HCT116 (cell line): ENCODE measurements around the gene CPNE4. TPM values are rescaled to one million over a fixed set of nuclear protein-coding genes. Genes with fewer than 3 reads are reported as not detected.

ENCODE experiments used
- ATAC-seq: fragments of 200-7000 bp; cut with Tn5 transposase; 2 replicates; pipeline ENCODE4 v1.9.1; 2020; ENCODE audit warnings: mild to moderate bottlenecking, moderate library complexity
- BruUV-seq: library from RNA; stranded (reverse); fragments of 400-500 nt; replicated peaks from 2 replicates; lab custom pipeline; 2021; lab: Mats Ljungman, UMichigan
- CTCF ChIA-PET: fragments of 300-600 bp; sonication (Branson Sonifier 250); formaldehyde crosslinking; loops from one replicate; lab custom pipeline; 2021; ENCODE audit warnings: antibody characterized with exemption; lab: Charles Lee
- POLR2A ChIA-PET: fragments of 300-600, 350-600 bp; sonication (Branson Sonifier 250); formaldehyde crosslinking; loops from one replicate; lab custom pipeline; 2021; ENCODE audit warnings: antibody characterized with exemption; lab: Charles Lee
- RAD21 ChIA-PET, 2 experiments: fragments of 300-600 bp; sonication (Branson Sonifier 250); formaldehyde crosslinking; loops; one replicate each; lab custom pipeline; 2023; ENCODE audit warnings: low total read pairs in 2 of 2; ENCODE audit not compliant: uncharacterized antibody in 2 of 2, unreplicated experiment in 2 of 2, low non-redundant PET in 1 of 2; lab: Charles Lee
- DNase-seq: peaks from one replicate; pipeline ENCODE4 v3.0.0-alpha.2; 2010; ENCODE audit warnings: low read depth, low spot score
- H2AFZ ChIP-seq: fragments of 200-600 bp; shearing (Covaris generic), sonication (generic); 2 replicates; pipeline ENCODE4 v1.6.1; 2017; ENCODE audit warnings: low read depth, mixed run types, mixed read lengths, antibody characterized with exemption, low read length; ENCODE audit not compliant: poor library complexity, severe bottlenecking
- H3K27ac ChIP-seq: 2 replicates; pipeline ENCODE4 v1.5.1; 2012; ENCODE audit warnings: low read depth, low read length
- H3K27me3 ChIP-seq: fragments of 200-600 bp; sonication (generic); 2 replicates; pipeline ENCODE4 v1.6.1; 2016; ENCODE audit warnings: mixed run types, low read length, mixed read lengths; ENCODE audit not compliant: insufficient read depth
- H3K36me3 ChIP-seq, 2 experiments: fragments of 200-500 bp in 1 of 2; fragments of 200-600 bp in 1 of 2; sonication (Bioruptor generic) in 1 of 2; sonication (generic) in 1 of 2; 2 replicates each; pipeline versions ENCODE4 v1.5.1 to v1.6.1; 2014 to 2016; ENCODE audit warnings: low read length in 2 of 2, inconsistent platforms in 1 of 2, mixed read lengths in 1 of 2, mixed run types in 1 of 2; ENCODE audit not compliant: insufficient read depth in 2 of 2, control insufficient read depth in 1 of 2
- H3K4me1 ChIP-seq, 2 experiments: fragments of 200-600 bp in 1 of 2; sonication (generic) in 1 of 2; 2 replicates each; pipeline versions ENCODE4 v1.5.1 to v1.6.1; 2012 to 2017; ENCODE audit warnings: low read length in 2 of 2, inconsistent platforms in 1 of 2, mild to moderate bottlenecking in 1 of 2, mixed read lengths in 1 of 2, mixed run types in 1 of 2, moderate library complexity in 1 of 2; ENCODE audit not compliant: insufficient read depth in 2 of 2, control insufficient read depth in 1 of 2
- H3K4me2 ChIP-seq: fragments of 200-600 bp; sonication (generic); 2 replicates; pipeline ENCODE4 v1.6.1; 2017; ENCODE audit warnings: mixed run types, low read length, mixed read lengths
- H3K4me3 ChIP-seq, 2 experiments: fragments of 200-600 bp in 1 of 2; sonication (generic) in 1 of 2; replicated peaks in 1 of 2; 2 replicates each; pipeline ENCODE4 v1.5.1; 2011 to 2016; ENCODE audit warnings: low read length in 2 of 2, control low read depth in 1 of 2, low read depth in 1 of 2, mild to moderate bottlenecking in 1 of 2, mixed read lengths in 1 of 2, mixed run types in 1 of 2
- H3K79me2 ChIP-seq: fragments of 200-600 bp; sonication (generic); 2 replicates; pipeline ENCODE4 v1.6.1; 2017; ENCODE audit warnings: mild to moderate bottlenecking, mixed run types, low read length, moderate library complexity, mixed read lengths; ENCODE audit not compliant: insufficient read depth
- H3K9ac ChIP-seq: fragments of 200-600 bp; sonication (generic); 2 replicates; pipeline ENCODE4 v1.6.1; 2016; ENCODE audit warnings: low read length, mixed read lengths
- H3K9me2 ChIP-seq: fragments of 200-600 bp; sonication (generic), shearing (Covaris generic); 2 replicates; pipeline ENCODE4 v1.6.1; 2017; ENCODE audit warnings: mixed run types, mild to moderate bottlenecking, moderate library complexity; ENCODE audit not compliant: insufficient read depth
- H3K9me3 ChIP-seq, 2 experiments: fragments of 200-500 bp in 1 of 2; fragments of 200-600 bp in 1 of 2; sonication (Bioruptor generic) in 1 of 2; sonication (generic) in 1 of 2; 2 replicates each; pipeline ENCODE4 v1.6.1; 2014 to 2017; ENCODE audit warnings: low read length in 2 of 2, mixed read lengths in 2 of 2, inconsistent platforms in 1 of 2, low read depth in 1 of 2, mild to moderate bottlenecking in 1 of 2, mixed run types in 1 of 2, moderate library complexity in 1 of 2; ENCODE audit not compliant: control insufficient read depth in 1 of 2, insufficient read depth in 1 of 2
- H4K20me1 ChIP-seq: fragments of 200-600 bp; sonication (generic), shearing (Covaris generic); 2 replicates; pipeline ENCODE4 v1.6.1; 2017; ENCODE audit warnings: mixed run types, mild to moderate bottlenecking, moderate library complexity; ENCODE audit not compliant: insufficient read depth
- ATF3 ChIP-seq: IDR thresholded peaks from 2 replicates; pipeline ENCODE4 v1.6.1; 2012
- CBX3 ChIP-seq: IDR thresholded peaks from 2 replicates; pipeline ENCODE4 v1.6.1; 2012; ENCODE audit warnings: low read depth
- CEBPB ChIP-seq: IDR thresholded peaks from 2 replicates; pipeline ENCODE4 v1.6.1; 2012; ENCODE audit warnings: low read depth
- CTCF ChIP-seq, 3 experiments: fragments of 200-600 bp in 1 of 3; sonication (generic) in 1 of 3; IDR thresholded peaks in 2 of 3; conservative IDR thresholded peaks in 1 of 3; 2 replicates each; pipeline ENCODE4 v1.5.1; 2012 to 2017; ENCODE audit warnings: low read depth in 2 of 3, low read length in 2 of 3, antibody characterized with exemption in 1 of 3, borderline replicate concordance in 1 of 3, control low read depth in 1 of 3, mild to moderate bottlenecking in 1 of 3, mixed read lengths in 1 of 3, mixed run types in 1 of 3, moderate library complexity in 1 of 3; ENCODE audit not compliant: insufficient read depth in 1 of 3
- EZH2 ChIP-seq: fragments of 200-600 bp; sonication (generic); IDR thresholded peaks from 2 replicates; pipeline ENCODE4 v1.6.1; 2017; ENCODE audit warnings: antibody characterized with exemption, mixed run types
- EZH2phosphoT487 ChIP-seq: fragments of 200-600 bp; IDR thresholded peaks from 2 replicates; pipeline ENCODE4 v1.6.1; 2018; ENCODE audit warnings: antibody characterized with exemption, borderline replicate concordance
- FOSL1 ChIP-seq: IDR thresholded peaks from 2 replicates; pipeline ENCODE4 v1.6.1; 2012; ENCODE audit warnings: low read depth
- JUND ChIP-seq: IDR thresholded peaks from 2 replicates; pipeline ENCODE4 v1.6.1; 2012
- POLR2A ChIP-seq: IDR thresholded peaks from 2 replicates; pipeline ENCODE4 v1.7.0; 2011; ENCODE audit warnings: borderline replicate concordance; ENCODE audit not compliant: insufficient read depth, insufficient read length; ENCODE audit errors: extremely low read depth
- POLR2AphosphoS5 ChIP-seq: IDR thresholded peaks from 2 replicates; pipeline ENCODE4 v1.6.1; 2011; ENCODE audit warnings: mild to moderate bottlenecking, low read depth, low read length, moderate library complexity
- RAD21 ChIP-seq: IDR thresholded peaks from 2 replicates; pipeline ENCODE4 v1.6.1; 2012; ENCODE audit warnings: low read depth, mild to moderate bottlenecking
- TCF7L2 ChIP-seq: IDR thresholded peaks from 2 replicates; pipeline ENCODE4 v1.7.0; 2011; ENCODE audit warnings: borderline replicate concordance, inconsistent platforms; ENCODE audit not compliant: insufficient read depth, insufficient read length; ENCODE audit errors: extremely low read depth
- YY1 ChIP-seq: IDR thresholded peaks from 2 replicates; pipeline ENCODE4 v1.6.1; 2011; ENCODE audit warnings: low read length, low read depth, moderate library complexity, mild to moderate bottlenecking; ENCODE audit not compliant: insufficient replicate concordance; ENCODE audit errors: extremely low read depth
- ZFX ChIP-seq: fragments of 450-650 bp; IDR thresholded peaks from 2 replicates; pipeline ENCODE4 v1.6.1; 2017
- ZNF274 ChIP-seq: fragments of 200-500 bp; sonication (Bioruptor generic); IDR thresholded peaks from 2 replicates; pipeline ENCODE4 v1.6.1; 2014; ENCODE audit warnings: mild to moderate bottlenecking, low read depth, low read length, inconsistent platforms
- intact Hi-C: fragments of 100-400 bp; cut with micrococcal nuclease; formaldehyde crosslinking; loops from 2 replicates; pipeline ENCODE4 v1.10.0; 2022
- total RNA-seq: library from RNA; stranded (reverse); gene quantifications from one replicate; pipeline ENCODE4 v1.2.1, GENCODE V29; 2021; ENCODE audit not compliant: unreplicated experiment
- TF ChIP-seq, protein P1 (sequence below): IDR thresholded peaks from 2 replicates; pipeline ENCODE4 v1.6.1; 2012

CPNE4 gene
- total RNA-seq, 1 experiment from 2014 or later, result not detected

- no peaks in the 10 kb centered on the region for H4K20me1 ChIP-seq
- no peak overlapping the region for H3K9ac ChIP-seq
- CTCF ChIA-PET, result no interaction called here
- H3K9me3 ChIP-seq, result no peaks in the 10 kb centered on the region
- H2AFZ ChIP-seq, result no peak overlapping the region
- H3K4me3 ChIP-seq, result no peak overlapping the region
- POLR2A ChIA-PET, result no interaction called here
- ATAC-seq (no peak), DNase-seq (no peak)
- H3K79me2 ChIP-seq, result no peaks in the 10 kb centered on the region
- no peaks in the 10 kb centered on the region for H3K4me1 ChIP-seq
- RAD21 ChIA-PET, result no interaction called here
- H3K9me2 ChIP-seq, result no peaks in the 10 kb centered on the region
- no peak overlapping the region for H3K27ac ChIP-seq
- no TSS peak for BruUV-seq
- no peak overlapping the region for H3K4me2 ChIP-seq
- H3K27me3 ChIP-seq, result peaks cover 17% of the 10 kb centered on the region; the same call in 1 of the 2 replicates
- intact Hi-C loops, result no loop called here
- TF ChIP-seq CEBPB (no peak), ZNF274 (no peak)
- H3K36me3 ChIP-seq, result no peaks in the 10 kb centered on the region
Observed at GRCh38 chr3:132033471-132033870, 1.3 kb downstream of the CPNE4 start.

DNA sequence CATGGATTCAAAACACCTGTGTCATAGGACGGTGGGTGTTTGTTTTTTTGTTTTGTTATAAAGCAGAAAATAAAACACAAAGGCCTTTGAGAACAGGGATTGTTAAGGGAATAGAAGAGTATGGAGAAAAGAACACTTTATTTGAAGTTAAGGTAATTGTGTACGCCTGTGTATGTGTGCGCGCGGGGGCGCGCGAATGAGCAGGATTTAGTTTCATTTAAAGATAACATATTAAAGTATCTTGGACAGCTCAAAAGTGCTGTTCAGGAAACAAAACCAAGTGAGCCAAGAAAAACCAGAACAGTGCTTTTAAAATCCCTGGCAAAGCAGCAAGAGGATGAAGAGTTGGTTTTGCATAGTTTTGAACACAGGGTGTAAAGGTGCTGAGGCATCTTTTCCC is 1.9 kb downstream of the CPNE4 start:
- BruUV-seq, result no TSS peak
- TF ChIP-seq JUND, result no peak
- no peak for TF ChIP-seq FOSL1
- TF ChIP-seq EZH2, result no peak
- TF ChIP-seq POLR2AphosphoS5, result no peak
- no peak for TF ChIP-seq ATF3
- TF ChIP-seq CBX3, result no peak
- TF ChIP-seq EZH2phosphoT487, result no peak
- no peak for TF ChIP-seq YY1
- no peak for TF ChIP-seq RAD21
- TF ChIP-seq ZFX, result no peak
- TF ChIP-seq TCF7L2, result no peak
- TF ChIP-seq CTCF (IDR thresholded peaks at IDR 0.05 in 2 of 3, conservative IDR thresholded peaks at IDR 0.05 in 1 of 3; ENCODE audit: borderline replicate concordance in 1 of 3, insufficient read depth in 1 of 3, low read depth in 2 of 3, low read length in 2 of 3), result no peak
- no peak for TF ChIP-seq POLR2A
- no peak for TF ChIP-seq CEBPB
- TF ChIP-seq, protein P1, sequence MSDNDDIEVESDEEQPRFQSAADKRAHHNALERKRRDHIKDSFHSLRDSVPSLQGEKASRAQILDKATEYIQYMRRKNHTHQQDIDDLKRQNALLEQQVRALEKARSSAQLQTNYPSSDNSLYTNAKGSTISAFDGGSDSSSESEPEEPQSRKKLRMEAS, result no peak
- TF ChIP-seq, all 23 proteins: peak for 0
- H2AFZ ChIP-seq, result no peak overlapping the region
- H3K27ac ChIP-seq, result no peak overlapping the region
- ChIA-PET POLR2A (no interaction called here), RAD21 (no interaction called here), CTCF (no interaction called here)
- no peaks in the 10 kb centered on the region for H3K4me1 ChIP-seq
- no peaks in the 10 kb centered on the region for H3K9me3 ChIP-seq
- intact Hi-C loops, result no loop called here
- H3K79me2 ChIP-seq, result no peaks in the 10 kb centered on the region
- peaks cover 17% of the 10 kb centered on the region; the same call in 1 of the 2 replicates for H3K27me3 ChIP-seq
- H4K20me1 ChIP-seq, result no peaks in the 10 kb centered on the region
- no peak overlapping the region for H3K9ac ChIP-seq
- H3K4me3 ChIP-seq, result no peak overlapping the region
- H3K36me3 ChIP-seq, result no peaks in the 10 kb centered on the region
- ATAC-seq, result no peak
- no peak for DNase-seq
- H3K9me2 ChIP-seq, result no peaks in the 10 kb centered on the region
- H3K4me2 ChIP-seq, result no peak overlapping the region
